Right lobe of liver (tissue), 4 donors: Measurements from ENCODE around the gene NFKB1.

Experiments
- CTCF ChIP-seq, 4 donors: fragments of 200-600 bp in 3 of 4; fragments of 450-650 bp in 1 of 4; IDR thresholded peaks; one replicate each; pipeline versions ENCODE4 v1.5.1 to v1.8.0; 2016 to 2022; ENCODE audit warnings: antibody characterized with exemption in 4 of 4, mild to moderate bottlenecking in 2 of 4
- POLR2A ChIP-seq: fragments of 450-650 bp; IDR thresholded peaks from one replicate; pipeline ENCODE4 v1.6.1; 2017; ENCODE audit warnings: antibody characterized with exemption, mild to moderate bottlenecking
- donor health status: DM: no; HTN: no; CAD: no.
- donor health status: DM: no; HTN: no; CAD: no.
- donor health status: DM: no; HTN: yes; CAD: no.

GRCh38 chr4:102616636-102617035, 115.5 kb downstream of the NFKB1 start:
- TF ChIP-seq CTCF (IDR thresholded peaks at IDR 0.05) (no peak), POLR2A (no peak)
